Endothelial cell of umbilical vein (primary cell): ENCODE results near the gene DECR2. TPM values are rescaled to one million over a fixed set of nuclear protein-coding genes. Genes with fewer than 3 reads are reported as not detected.

Experiments
- BruUV-seq: library from RNA; stranded (reverse); fragments of 400-500 nt; replicated peaks from 2 replicates; lab custom pipeline; 2021; lab: Mats Ljungman, UMichigan
- CTCF ChIA-PET: fragments of 300-600, 350-600 bp; sonication (Branson Sonifier 250); formaldehyde crosslinking; loops from one replicate; lab custom pipeline; 2021; ENCODE audit warnings: antibody characterized with exemption, inconsistent platforms; lab: Charles Lee
- POLR2A ChIA-PET: fragments of 300-600, 350-600 bp; sonication (Branson Sonifier 250); formaldehyde crosslinking; loops from one replicate; lab custom pipeline; 2021; ENCODE audit warnings: antibody characterized with exemption, inconsistent platforms; lab: Charles Lee
- DNase-seq: peaks from one replicate; pipeline ENCODE4 v3.0.0-alpha.2; 2011; ENCODE audit warnings: low read depth, low spot score
- FAIRE-seq: peaks from 2 replicates; lab custom pipeline; 2011; peaks lifted over from hg19 to GRCh38; lab: Jason Lieb, UNC
- H2AFZ ChIP-seq: 2 replicates; pipeline ENCODE4 v1.6.0; 2012; ENCODE audit warnings: low read depth, low read length, control low read depth, inconsistent platforms
- H3K27ac ChIP-seq: 2 replicates; pipeline ENCODE4 v1.5.1; 2011; ENCODE audit warnings: low read depth, mild to moderate bottlenecking, control low read depth, low read length, moderate library complexity; ENCODE audit not compliant: insufficient read depth
- H3K27me3 ChIP-seq, 2 experiments: 2 replicates each; pipeline versions ENCODE4 v1.6.0 to v1.6.1; 2011; ENCODE audit warnings: low read length in 2 of 2, mixed read lengths in 1 of 2; ENCODE audit not compliant: control insufficient read depth in 2 of 2, insufficient read depth in 2 of 2
- H3K36me3 ChIP-seq, 2 experiments: 2 replicates in 1 of 2; 3 replicates in 1 of 2; pipeline ENCODE4 v1.5.1; 2011; ENCODE audit warnings: low read length in 2 of 2, mild to moderate bottlenecking in 1 of 2, moderate library complexity in 1 of 2; ENCODE audit not compliant: control insufficient read depth in 2 of 2, insufficient read depth in 2 of 2; ENCODE audit errors: extremely low read depth in 1 of 2
- H3K4me1 ChIP-seq: 3 replicates; pipeline ENCODE4 v1.5.1; 2011; ENCODE audit warnings: mild to moderate bottlenecking, low read length; ENCODE audit not compliant: control insufficient read depth, insufficient read depth; ENCODE audit errors: extremely low read depth
- H3K4me2 ChIP-seq: 2 replicates; pipeline ENCODE4 v1.6.1; 2011; ENCODE audit warnings: low read length, control low read depth, mixed read lengths; ENCODE audit not compliant: insufficient read depth
- H3K4me3 ChIP-seq, 3 experiments: fragments of 200-600 bp in 1 of 3; sonication (generic), shearing (Covaris generic) in 1 of 3; replicated peaks in 1 of 3; 2 replicates each; pipeline ENCODE4 v1.5.1; 2011 to 2016; ENCODE audit warnings: control low read depth in 3 of 3, low read length in 3 of 3, mild to moderate bottlenecking in 2 of 3, inconsistent platforms in 1 of 3, low read depth in 1 of 3, moderate library complexity in 1 of 3; ENCODE audit not compliant: insufficient read depth in 1 of 3
- H3K79me2 ChIP-seq: 2 replicates; pipeline ENCODE4 v1.6.0; 2012; ENCODE audit warnings: low read length, inconsistent platforms; ENCODE audit not compliant: control insufficient read depth, insufficient read depth
- H3K9ac ChIP-seq: replicated peaks from 2 replicates; pipeline ENCODE3; 2011; ENCODE audit warnings: low read length, control low read depth; ENCODE audit not compliant: insufficient read depth; ENCODE audit errors: extremely low read depth
- H3K9me1 ChIP-seq: replicated peaks from 3 replicates; pipeline ENCODE4 v1.6.0; 2011; ENCODE audit warnings: mild to moderate bottlenecking, low read length; ENCODE audit not compliant: control insufficient read depth, insufficient read depth; ENCODE audit errors: extremely low read depth
- H3K9me3 ChIP-seq: replicated peaks from 2 replicates; pipeline ENCODE4 v1.5.1; 2012; ENCODE audit warnings: low read length, inconsistent platforms; ENCODE audit not compliant: control insufficient read depth, insufficient read depth
- H4K20me1 ChIP-seq: replicated peaks from 2 replicates; pipeline ENCODE3; 2011; ENCODE audit warnings: mild to moderate bottlenecking, low read length; ENCODE audit not compliant: control insufficient read depth, insufficient read depth; ENCODE audit errors: extremely low read depth
- CTCF ChIP-seq, 2 donors: IDR thresholded peaks; 1 replicate in 1 of 2; 2 replicates in 1 of 2; pipeline ENCODE4 v1.5.1; 2011; ENCODE audit warnings: low read length in 2 of 2, mild to moderate bottlenecking in 2 of 2, moderate library complexity in 2 of 2, control low read depth in 1 of 2, inconsistent platforms in 1 of 2, low read depth in 1 of 2; ENCODE audit not compliant: insufficient read depth in 1 of 2; ENCODE audit errors: extremely low read depth in 1 of 2
- EZH2 ChIP-seq: IDR thresholded peaks from 2 replicates; pipeline ENCODE4 v1.6.1; 2012; ENCODE audit warnings: borderline replicate concordance, low read depth, mild to moderate bottlenecking, moderate library complexity, low read length, inconsistent platforms; ENCODE audit not compliant: severe bottlenecking
- FOS ChIP-seq: IDR thresholded peaks from 2 replicates; pipeline ENCODE4 v1.6.1; 2011; ENCODE audit warnings: mild to moderate bottlenecking, low read length, moderate library complexity, borderline replicate concordance; ENCODE audit not compliant: insufficient read depth
- GATA2 ChIP-seq: IDR thresholded peaks from 2 replicates; pipeline ENCODE4 v1.7.0; 2011; ENCODE audit warnings: low read depth, mild to moderate bottlenecking, moderate library complexity, mixed read lengths, low read length; ENCODE audit not compliant: insufficient read length, insufficient read depth
- MAX ChIP-seq: IDR thresholded peaks from 2 replicates; pipeline ENCODE4 v1.6.1; 2011; ENCODE audit not compliant: insufficient read depth, insufficient read length
- POLR2A ChIP-seq: IDR thresholded peaks from 2 replicates; pipeline ENCODE4 v1.6.1; 2012; ENCODE audit warnings: low read depth, mild to moderate bottlenecking, control low read depth, low read length
- dilution Hi-C: fragments of 300-500 bp; cut with MboI; formaldehyde crosslinking; loops from one replicate; pipeline ENCODE4 v1.15.0; 2019; ENCODE audit warnings: low sequenced_read_pairs; ENCODE audit not compliant: extremely low pct_ligation_motif_present
- intact Hi-C: fragments of 100-400 bp; cut with micrococcal nuclease; formaldehyde crosslinking; loops from one replicate; pipeline ENCODE4 v1.10.0; 2022
- polyA plus RNA-seq, 4 experiments: library from polyadenylated mRNA; depleted of rRNA in 3 of 4; stranded (reverse) in 3 of 4; unstranded in 1 of 4; fragments of >200 nt; gene quantifications; 2 replicates each; pipeline versions ENCODE4 v1.2.1 to v1.2.3, GENCODE V29; 2011 to 2012; ENCODE audit warnings: missing spikeins in 1 of 4
- total RNA-seq: library from RNA; stranded (reverse); gene quantifications from 2 replicates; pipeline ENCODE4 v1.2.3, GENCODE V29; 2021

DECR2 gene
- total and polyA plus RNA-seq, 2 donors (not counting 3 experiments of a cell fraction or from before 2014, with no cell fraction given): 28.3 to 46.5 TPM

- no peaks in the 10 kb centered on the region for H3K9me1 ChIP-seq
- H3K4me3 ChIP-seq: no peak overlapping the region
- dilution Hi-C loops: no loop called here
- DNase-seq (no peak), FAIRE-seq (no peak)
- H3K9ac ChIP-seq: no peak overlapping the region
- H3K27me3 ChIP-seq: no peaks in the 10 kb centered on the region
- ChIA-PET CTCF (interaction anchor here (1.8 kb wide), 1 partner anchor 44 kb away, joined by 5 read pairs; no protein-coding TSS in a partner anchor), POLR2A (no interaction called here)
- H3K4me1 ChIP-seq: no peaks in the 10 kb centered on the region
- H3K79me2 ChIP-seq: peaks cover 59% of the 10 kb centered on the region
- intact Hi-C loops: no loop called here
- H4K20me1 ChIP-seq: no peaks in the 10 kb centered on the region
- H3K4me2 ChIP-seq: no peak overlapping the region
- H3K27ac ChIP-seq: no peak overlapping the region
- no peak overlapping the region for H2AFZ ChIP-seq
- TF ChIP-seq CTCF (IDR thresholded peaks at IDR 0.05; ENCODE audit: extremely low read depth in 1 of 2, insufficient read depth in 1 of 2, low read depth in 1 of 2, low read length in 2 of 2): no peak
- TF ChIP-seq FOS: no peak
- TF ChIP-seq EZH2: no peak
- TF ChIP-seq POLR2A: no peak
- no peak for TF ChIP-seq MAX
- no TSS peak for BruUV-seq
- H3K36me3 ChIP-seq: no peaks in the 10 kb centered on the region
- no peaks in the 10 kb centered on the region for H3K9me3 ChIP-seq
These were observed 41.3 kb downstream of the DECR2 start for GRCh38 chr16:442976-443375.

GRCh38 chr16:444027-444426, 42.3 kb downstream of the DECR2 start:
- no peaks in the 10 kb centered on the region for H3K9me3 ChIP-seq
- CTCF ChIA-PET: interaction anchor here (1.8 kb wide), 1 partner anchor 43 kb away, joined by 5 read pairs; no protein-coding TSS in a partner anchor
- intact Hi-C loops (no loop called here), dilution Hi-C loops (no loop called here)
- H3K9me1 ChIP-seq: no peaks in the 10 kb centered on the region
- POLR2A ChIA-PET: no interaction called here
- no peak overlapping the region for H3K9ac ChIP-seq
- H3K27me3 ChIP-seq: no peaks in the 10 kb centered on the region
- H3K4me1 ChIP-seq: no peaks in the 10 kb centered on the region
- TF ChIP-seq GATA2: no peak
- H4K20me1 ChIP-seq: no peaks in the 10 kb centered on the region
- H2AFZ ChIP-seq: no peak overlapping the region
- H3K79me2 ChIP-seq: peaks cover 54% of the 10 kb centered on the region
- DNase-seq: no peak
- H3K4me3 ChIP-seq: no peak overlapping the region
- H3K4me2 ChIP-seq: no peak overlapping the region
- FAIRE-seq: no peak
- no TSS peak for BruUV-seq
- H3K27ac ChIP-seq: no peak overlapping the region
- no peaks in the 10 kb centered on the region for H3K36me3 ChIP-seq
